Lung (tissue), 12 donors: ENCODE data around the gene KPTN. TPM values are rescaled to one million over a fixed set of nuclear protein-coding genes. Genes with fewer than 3 reads are reported as not detected.

Experiments used
- ATAC-seq: fragments of 200-7000 bp; cut with Tn5 transposase; one replicate; pipeline ENCODE4 v1.9.1; 2020; ENCODE audit warnings: moderate number of reproducible peaks; ENCODE audit not compliant: insufficient read depth, low FRiP score
- DNase-seq, 3 donors: peaks; one replicate each; pipeline ENCODE4 v3.0.0-alpha.2; 2013 to 2017
- H3K27ac ChIP-seq, 2 donors: one replicate each; pipeline ENCODE4 v1.5.1; 2013; ENCODE audit warnings: mild to moderate bottlenecking in 2 of 2, moderate library complexity in 2 of 2, control low read depth in 1 of 2, inconsistent platforms in 1 of 2, low read depth in 1 of 2, low read length in 1 of 2
- H3K27me3 ChIP-seq, 3 donors: one replicate each; pipeline ENCODE4 v1.5.1; 2013; ENCODE audit warnings: low read length in 2 of 3; ENCODE audit not compliant: control insufficient read depth in 3 of 3, insufficient read depth in 3 of 3
- H3K36me3 ChIP-seq, 4 donors: one replicate each; pipeline ENCODE4 v1.5.1; 2013; ENCODE audit warnings: low read length in 4 of 4, mild to moderate bottlenecking in 1 of 4, moderate library complexity in 1 of 4; ENCODE audit not compliant: control insufficient read depth in 4 of 4, insufficient read depth in 4 of 4
- H3K4me1 ChIP-seq, 5 donors: one replicate each; pipeline ENCODE4 v1.5.1; 2013; ENCODE audit warnings: low read length in 5 of 5, mild to moderate bottlenecking in 2 of 5, moderate library complexity in 1 of 5; ENCODE audit not compliant: control insufficient read depth in 5 of 5, insufficient read depth in 5 of 5
- H3K4me3 ChIP-seq: one replicate; pipeline ENCODE4 v1.5.1; 2013; ENCODE audit warnings: mild to moderate bottlenecking, control low read depth, moderate library complexity
- H3K9ac ChIP-seq, 2 donors: one replicate each; pipeline ENCODE4 v1.5.1; 2013; ENCODE audit warnings: low read length in 2 of 2, control low read depth in 1 of 2; ENCODE audit not compliant: insufficient read depth in 1 of 2
- H3K9me3 ChIP-seq, 4 donors: one replicate each; pipeline ENCODE4 v1.5.1; 2013; ENCODE audit warnings: low read length in 3 of 4, mild to moderate bottlenecking in 1 of 4, moderate library complexity in 1 of 4; ENCODE audit not compliant: control insufficient read depth in 4 of 4, insufficient read depth in 3 of 4
- CTCF ChIP-seq: IDR thresholded peaks from 2 replicates; pipeline ENCODE4 v1.5.1; 2012; ENCODE audit warnings: mild to moderate bottlenecking; ENCODE audit errors: control extremely low read depth, extremely low read depth
- WGBS, 2 donors: extraction: QIAGEN DNeasy Blood & Tissue Kit; methylation state at CpG; one replicate each; pipeline ENCODE4 v1.1.7; 2013; 5-methylcytosine and 5-hydroxymethylcytosine counted together
- polyA plus RNA-seq, 2 donors: library from polyadenylated mRNA; stranded (reverse); fragments of 200-250 nt; gene quantifications; one replicate each; pipeline ENCODE4 v1.2.1, GENCODE V29; 2013
- total RNA-seq, 2 donors: library from RNA; depleted of rRNA in 1 of 2; stranded (reverse); fragments of >200 nt in 1 of 2; gene quantifications; one replicate each; pipeline ENCODE4 v1.2.1, GENCODE V29; 2014 to 2021
- donor health status: control.
- donor health status: control.
- donor health status: Bipolar disorder and iron deficiency.
- donor health status: healthy.
- donor health status: DM: yes; HTN: yes; CAD: no.

Gene KPTN
- total and polyA plus RNA-seq, 4 donors = 4.6 to 15.7 (median 12.9) TPM

- no peak for DNase-seq
- H3K36me3 ChIP-seq = no peaks in the 10 kb centered on the region
- no peak for ATAC-seq
- no peak overlapping the region for H3K4me3 ChIP-seq
- peaks cover 3 to 35% (median 13%) of the 10 kb centered on the region in 3 donors for H3K27me3 ChIP-seq
- no peak overlapping the region for H3K27ac ChIP-seq
- no peak overlapping the region for H3K9ac ChIP-seq
- 45 to 49% methylated on average over 9 of the region's 9 CpGs for WGBS, 2 donors
- peaks cover 0 to 12% (median 3%) of the 10 kb centered on the region in 5 donors for H3K4me1 ChIP-seq
- H3K9me3 ChIP-seq = peaks cover 0 to 2% (median 0%) of the 10 kb centered on the region in 4 donors
- no peak for TF ChIP-seq CTCF
Measured at GRCh38 chr19:47467914-47468313, 16.1 kb downstream of the KPTN start.

- no peak for DNase-seq
- Histone ChIP-seq H3K27me3 (peaks cover 0 to 32% (median 11%) of the 10 kb centered on the region in 3 donors), H3K4me3 (no peak overlapping the region), H3K27ac (no peak overlapping the region), H3K9me3 (peaks cover 0 to 2% (median 0%) of the 10 kb centered on the region in 4 donors), H3K36me3 (no peaks in the 10 kb centered on the region), H3K9ac (no peak overlapping the region), H3K4me1 (peaks cover 0 to 8% (median 0%) of the 10 kb centered on the region in 5 donors)
- 86 to 87% methylated on average over 27 of the region's 27 CpGs for WGBS, 2 donors
- TF ChIP-seq CTCF = no peak
- no peak for ATAC-seq
Measured at GRCh38 chr19:47465957-47466356, 18.1 kb downstream of the KPTN start.

- Histone ChIP-seq H3K4me3 (no peak overlapping the region), H3K27me3 (peaks cover 0 to 23% (median 13%) of the 10 kb centered on the region in 3 donors), H3K9me3 (peaks cover 0 to 2% (median 0%) of the 10 kb centered on the region in 4 donors), H3K4me1 (peaks cover 0 to 8% (median 0%) of the 10 kb centered on the region in 5 donors), H3K27ac (no peak overlapping the region), H3K9ac (no peak overlapping the region), H3K36me3 (no peaks in the 10 kb centered on the region)
- no peak for ATAC-seq
- DNase-seq = no peak
- TF ChIP-seq CTCF = no peak
- 68% methylated on average over 10 of the region's 10 CpGs for WGBS, 2 donors
Measured at GRCh38 chr19:47464675-47465419, 19.2 kb downstream of the KPTN start.
